GM12873 (cell line): ENCODE measurements around the gene CX3CL1.

Experiments
- TF ChIP-seq, protein P1 (sequence below): IDR thresholded peaks from 2 replicates; pipeline ENCODE4 v1.5.1; 2012; ENCODE audit warnings: low read depth, mild to moderate bottlenecking, moderate library complexity, low read length, control low read depth; ENCODE audit not compliant: insufficient read depth; ENCODE audit errors: missing control alignments

The CX3CL1 gene

GRCh38 chr16:57358527-57359095 lies 13.7 kb upstream of the CX3CL1 start, which contains the start of gene CCL22:
Gene CCL22, plus strand, starts transcription at chr16:57358783. Its CDS starts 34 bp downstream, at chr16:57358817.
- TF ChIP-seq, protein P1, sequence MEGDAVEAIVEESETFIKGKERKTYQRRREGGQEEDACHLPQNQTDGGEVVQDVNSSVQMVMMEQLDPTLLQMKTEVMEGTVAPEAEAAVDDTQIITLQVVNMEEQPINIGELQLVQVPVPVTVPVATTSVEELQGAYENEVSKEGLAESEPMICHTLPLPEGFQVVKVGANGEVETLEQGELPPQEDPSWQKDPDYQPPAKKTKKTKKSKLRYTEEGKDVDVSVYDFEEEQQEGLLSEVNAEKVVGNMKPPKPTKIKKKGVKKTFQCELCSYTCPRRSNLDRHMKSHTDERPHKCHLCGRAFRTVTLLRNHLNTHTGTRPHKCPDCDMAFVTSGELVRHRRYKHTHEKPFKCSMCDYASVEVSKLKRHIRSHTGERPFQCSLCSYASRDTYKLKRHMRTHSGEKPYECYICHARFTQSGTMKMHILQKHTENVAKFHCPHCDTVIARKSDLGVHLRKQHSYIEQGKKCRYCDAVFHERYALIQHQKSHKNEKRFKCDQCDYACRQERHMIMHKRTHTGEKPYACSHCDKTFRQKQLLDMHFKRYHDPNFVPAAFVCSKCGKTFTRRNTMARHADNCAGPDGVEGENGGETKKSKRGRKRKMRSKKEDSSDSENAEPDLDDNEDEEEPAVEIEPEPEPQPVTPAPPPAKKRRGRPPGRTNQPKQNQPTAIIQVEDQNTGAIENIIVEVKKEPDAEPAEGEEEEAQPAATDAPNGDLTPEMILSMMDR: no peak

DNA sequence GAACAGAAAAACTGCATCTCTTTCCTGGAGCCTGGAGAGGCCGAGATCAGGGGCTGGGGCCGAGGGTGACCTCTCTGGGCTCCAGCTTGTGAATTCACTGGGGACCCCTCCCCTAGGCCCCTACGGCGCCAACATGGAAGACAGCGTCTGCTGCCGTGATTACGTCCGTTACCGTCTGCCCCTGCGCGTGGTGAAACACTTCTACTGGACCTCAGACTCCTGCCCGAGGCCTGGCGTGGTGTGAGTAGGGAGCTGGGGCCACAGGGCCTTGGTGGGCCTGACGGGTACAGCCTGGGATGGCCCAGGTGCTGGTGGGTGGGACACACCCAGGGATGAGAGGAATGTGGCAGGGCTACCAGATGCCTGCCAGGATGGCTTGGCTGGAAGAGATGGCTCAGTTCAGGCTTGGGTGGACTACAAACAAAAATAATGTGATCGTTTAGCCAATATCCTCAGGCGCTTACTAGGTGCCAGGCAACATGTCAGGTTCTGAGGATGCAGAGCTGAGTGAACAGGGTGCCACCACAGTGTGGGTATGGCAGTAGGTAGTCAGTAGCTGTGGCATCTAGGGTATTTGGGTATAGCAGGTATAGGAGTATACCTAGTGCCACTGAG lies 11.9 kb upstream of the CX3CL1 start:
- TF ChIP-seq, protein P1: no peak

DNA sequence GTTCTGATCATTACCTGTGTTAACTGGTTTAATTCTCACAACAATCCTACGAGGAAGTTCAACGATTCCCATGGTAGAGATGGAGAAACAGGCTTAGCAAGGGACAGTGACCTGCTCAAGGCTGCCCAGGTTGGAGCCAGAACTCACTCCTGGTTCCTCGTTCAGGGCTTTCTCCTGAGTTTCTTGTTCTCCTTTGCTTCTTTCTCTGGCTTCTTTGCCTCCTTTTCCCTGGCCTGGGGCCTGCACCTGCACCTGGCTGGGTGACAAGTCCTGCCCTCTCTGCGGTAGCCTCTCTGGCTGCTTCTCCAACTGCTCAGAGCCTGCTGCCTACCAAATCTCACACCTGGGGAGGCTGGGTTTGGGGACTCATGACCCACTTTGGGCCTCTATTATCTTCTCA lies 10.9 kb upstream of the CX3CL1 start:
- TF ChIP-seq, protein P1: no peak

DNA sequence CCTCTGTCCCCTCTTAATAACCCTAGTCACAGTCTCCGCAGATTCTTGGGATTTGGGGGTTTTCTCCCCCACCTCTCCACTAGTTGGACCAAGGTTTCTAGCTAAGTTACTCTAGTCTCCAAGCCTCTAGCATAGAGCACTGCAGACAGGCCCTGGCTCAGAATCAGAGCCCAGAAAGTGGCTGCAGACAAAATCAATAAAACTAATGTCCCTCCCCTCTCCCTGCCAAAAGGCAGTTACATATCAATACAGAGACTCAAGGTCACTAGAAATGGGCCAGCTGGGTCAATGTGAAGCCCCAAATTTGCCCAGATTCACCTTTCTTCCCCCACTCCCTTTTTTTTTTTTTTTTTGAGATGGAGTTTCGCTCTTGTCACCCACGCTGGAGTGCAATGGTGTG lies 8.1 kb upstream of the CX3CL1 start:
- TF ChIP-seq, protein P1: no peak

GRCh38 chr16:57366544-57367040 lies 5.7 kb upstream of the CX3CL1 start:
- TF ChIP-seq, protein P1: no peak

DNA sequence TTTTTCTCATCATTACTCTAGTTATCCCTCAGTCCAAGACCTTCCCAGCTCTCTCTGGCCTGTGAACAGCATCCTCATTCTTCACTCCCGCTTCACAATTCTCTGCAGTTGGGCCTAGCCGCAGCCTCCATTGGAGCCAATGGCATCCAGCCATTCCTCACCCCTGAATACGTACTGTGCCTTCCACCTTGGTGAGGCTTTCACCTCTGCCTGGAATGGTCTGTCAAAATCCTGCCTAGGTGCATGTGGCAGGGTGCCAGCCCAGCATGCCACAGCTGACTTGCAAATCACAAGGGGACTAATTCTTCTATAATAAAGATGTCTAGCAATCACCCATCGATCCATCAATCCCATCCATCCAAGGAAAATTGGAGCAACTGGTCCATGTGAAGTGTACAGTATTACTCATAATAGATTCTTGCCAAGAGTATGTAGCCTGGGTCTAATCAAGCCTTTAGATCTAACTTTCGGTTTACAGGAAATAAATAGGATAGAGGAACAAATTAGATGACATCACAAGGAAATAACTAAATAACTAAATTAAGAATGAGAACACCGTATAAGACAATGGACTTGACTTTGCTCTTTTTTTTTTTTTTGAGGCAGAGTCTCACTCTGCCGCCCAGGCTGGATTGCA lies 5.1 kb upstream of the CX3CL1 start:
- TF ChIP-seq, protein P1: no peak

DNA sequence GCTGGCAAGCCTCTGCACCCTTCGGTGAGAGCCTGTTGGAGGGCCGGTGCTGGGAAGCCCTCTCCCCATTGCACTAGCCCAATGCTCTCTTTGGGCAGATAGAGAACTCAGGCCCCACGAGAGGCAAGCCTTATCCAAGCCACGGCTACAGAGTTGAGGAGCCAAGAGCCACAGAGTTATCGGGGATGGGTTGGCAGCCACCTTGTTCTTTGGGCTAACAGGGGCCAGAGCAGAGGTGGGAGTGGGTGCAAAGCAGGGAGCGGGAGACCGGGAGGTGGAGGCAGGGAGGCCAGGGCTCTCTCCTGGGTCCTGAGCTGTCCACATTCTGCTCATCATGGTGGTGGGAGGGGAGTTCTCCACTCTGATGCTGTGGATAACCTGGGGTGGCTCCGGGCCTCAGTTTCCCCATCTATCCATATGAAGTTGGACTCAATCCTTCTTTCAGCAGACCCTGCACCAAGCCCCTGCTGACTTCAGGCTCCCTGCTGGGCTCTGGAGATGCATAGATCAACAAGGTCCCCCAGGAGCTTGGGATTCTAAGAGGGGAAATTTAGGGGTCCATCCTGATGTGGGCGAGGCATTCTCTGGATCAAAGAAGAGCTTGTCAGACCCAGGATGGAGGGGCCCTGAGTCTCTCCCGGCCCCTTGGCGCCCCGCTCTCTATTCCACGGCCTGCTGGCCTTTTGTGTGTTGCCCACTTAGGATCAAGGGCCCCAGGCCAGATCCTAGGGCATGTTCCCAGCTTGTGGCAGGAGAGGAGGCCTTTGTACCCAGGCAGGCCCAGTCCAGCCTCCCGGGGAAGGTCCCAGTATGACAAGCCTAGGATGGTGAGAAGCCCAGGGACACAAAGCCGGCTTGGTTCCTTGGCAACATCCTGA lies 557 bp upstream of the CX3CL1 start:
- TF ChIP-seq, protein P1: no peak
